Natural killer cell (primary cell): Measurements from ENCODE around the gene PPP6R1. TPM values are rescaled to one million over a fixed set of nuclear protein-coding genes. Genes with fewer than 3 reads are reported as not detected.
A peak's percentile ranks its signal among the peaks of the same experiment; 100 is the strongest.

Experiments used
- ATAC-seq, 3 donors: fragments of 150-1000 bp in 2 of 3; fragments of 200-7000 bp in 1 of 3; cut with Tn5 transposase; 1 replicate in 1 of 3; 2 replicates in 2 of 3; pipeline ENCODE4 v1.10.0; 2021; ENCODE audit warnings: mild to moderate bottlenecking in 2 of 3, moderate library complexity in 2 of 3
- DNase-seq, 2 donors: peaks; one replicate each; pipeline versions ENCODE4 v3.0.0 to v3.0.0-alpha.2; 2013 to 2021; ENCODE audit warnings: mixed read lengths in 1 of 2
- H3K27ac ChIP-seq: one replicate; pipeline ENCODE4 v1.5.1; 2013; ENCODE audit warnings: mild to moderate bottlenecking, low read length
- H3K27me3 ChIP-seq: one replicate; pipeline ENCODE4 v1.6.1; 2013; ENCODE audit warnings: low read length; ENCODE audit not compliant: control insufficient read depth, insufficient read depth
- H3K36me3 ChIP-seq: one replicate; pipeline ENCODE4 v1.6.1; 2013; ENCODE audit warnings: low read length; ENCODE audit not compliant: control insufficient read depth, insufficient read depth
- H3K4me1 ChIP-seq: one replicate; pipeline ENCODE4 v1.6.1; 2013; ENCODE audit warnings: low read length; ENCODE audit not compliant: control insufficient read depth, insufficient read depth
- H3K4me3 ChIP-seq: one replicate; pipeline ENCODE4 v1.5.1; 2013; ENCODE audit warnings: low read length
- H3K9me3 ChIP-seq: one replicate; pipeline ENCODE4 v1.6.1; 2013; ENCODE audit warnings: low read length; ENCODE audit not compliant: control insufficient read depth, insufficient read depth
- H3K27ac Mint-ChIP-seq, 2 donors: one replicate each; pipeline ENCODE4 v1.8.0; 2022; ENCODE audit warnings: mild to moderate bottlenecking in 2 of 2, mixed read lengths in 2 of 2, moderate library complexity in 1 of 2
- H3K27me3 Mint-ChIP-seq, 2 donors: one replicate each; pipeline ENCODE4 v1.8.0; 2022; ENCODE audit warnings: low read depth in 2 of 2, mixed read lengths in 2 of 2
- H3K36me3 Mint-ChIP-seq: one replicate; pipeline ENCODE4 v1.8.0; 2022; ENCODE audit warnings: mixed read lengths
- H3K4me1 Mint-ChIP-seq, 2 donors: one replicate each; pipeline ENCODE4 v1.8.0; 2022; ENCODE audit warnings: mixed read lengths in 2 of 2
- H3K4me3 Mint-ChIP-seq: one replicate; pipeline ENCODE4 v1.8.0; 2022; ENCODE audit warnings: mild to moderate bottlenecking, moderate library complexity, mixed read lengths
- H3K9me3 Mint-ChIP-seq, 2 donors: one replicate each; pipeline ENCODE4 v1.8.0; 2022; ENCODE audit warnings: mixed read lengths in 2 of 2
- CTCF ChIP-seq: fragments of 200-600 bp; IDR thresholded peaks from one replicate; pipeline ENCODE4 v1.8.0; 2022; ENCODE audit warnings: antibody characterized with exemption
- WGBS: methylation state at CpG from one replicate; pipeline ENCODE4 v1.1.7; 2013; ENCODE audit warnings: missing lambda C conversion rate; ENCODE audit not compliant: insufficient coverage; 5-methylcytosine and 5-hydroxymethylcytosine counted together
- intact Hi-C: fragments of 100-400 bp; cut with micrococcal nuclease; formaldehyde crosslinking; loops from one replicate; pipeline ENCODE4 v1.14.2; 2022
- total RNA-seq, 4 donors: library from RNA; stranded (reverse); fragments of 120-200 nt in 1 of 4; gene quantifications; one replicate each; pipeline versions ENCODE4 v1.2.3 to v1.2.4, GENCODE V29; 2013 to 2022

Gene PPP6R1
- total RNA-seq, 3 donors from 2014 or later (not counting 1 experiment from before 2014, with no cell fraction given) = 252 to 275 (median 260) TPM

DNA sequence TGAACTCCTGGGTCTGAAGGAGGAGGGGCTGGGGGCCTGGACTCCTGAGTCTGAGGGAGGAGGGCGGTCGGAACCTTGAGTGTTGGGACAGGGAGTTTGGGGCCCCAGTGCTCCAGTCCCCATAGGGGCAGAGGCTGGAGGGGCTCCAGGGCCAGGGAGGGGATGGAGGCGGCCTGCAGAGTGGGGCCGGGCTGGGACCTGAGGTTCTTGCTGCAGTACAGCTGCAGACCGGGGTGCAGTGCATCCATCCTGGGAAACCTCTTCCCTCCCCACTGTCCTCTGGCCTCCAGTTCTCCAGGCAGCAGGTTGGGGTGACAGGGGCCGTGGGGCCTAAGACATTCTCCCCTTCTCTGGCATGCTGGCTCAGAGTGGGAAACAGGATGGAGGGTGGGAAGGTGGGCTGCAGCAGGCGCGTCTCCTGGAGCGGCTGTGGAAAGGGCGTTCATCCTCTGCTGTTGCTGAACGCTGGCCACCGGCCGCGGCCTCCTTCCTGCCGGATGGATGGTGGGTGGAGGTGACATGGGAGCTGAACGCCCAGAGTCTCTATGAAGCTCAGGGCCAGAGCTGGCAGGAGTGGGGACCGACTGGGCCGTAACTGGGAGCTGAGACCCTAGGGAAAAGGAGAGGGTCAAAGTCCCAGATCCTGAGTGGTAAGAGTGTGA, 26.5 kb upstream of the PPP6R1 start:
- peak overlapping the region; percentile 35 for H3K4me3 Mint-ChIP-seq
- DNase-seq (no peak), ATAC-seq (no peak)
- 84% methylated on average over 18 of the region's 18 CpGs for WGBS
- H3K4me1 Mint-ChIP-seq = peaks cover 17 to 21% of the 10 kb centered on the region in 2 donors
- no peaks in the 10 kb centered on the region for H3K36me3 ChIP-seq
- no peaks in the 10 kb centered on the region for H3K36me3 Mint-ChIP-seq
- peak overlapping the region in 1 of 2 donors; percentile 71 for H3K27ac Mint-ChIP-seq
- H3K27ac ChIP-seq = no peak overlapping the region
- no peaks in the 10 kb centered on the region for H3K9me3 ChIP-seq
- intact Hi-C loops = no loop called here
- no peaks in the 10 kb centered on the region for H3K27me3 ChIP-seq
- H3K4me1 ChIP-seq = peaks cover 12% of the 10 kb centered on the region
- H3K4me3 ChIP-seq = no peak overlapping the region
- H3K27me3 Mint-ChIP-seq = peaks cover 0 to 7% of the 10 kb centered on the region in 2 donors
- H3K9me3 Mint-ChIP-seq = no peaks in the 10 kb centered on the region
- TF ChIP-seq CTCF = no peak

- DNase-seq (no peak), ATAC-seq (no peak)
- WGBS = 79% methylated on average over 7 of the region's 16 CpGs
- H3K27me3 ChIP-seq = no peaks in the 10 kb centered on the region
- H3K36me3 ChIP-seq = no peaks in the 10 kb centered on the region
- no peak for TF ChIP-seq CTCF
- Mint-ChIP-seq H3K4me1 (peaks cover 25 to 28% of the 10 kb centered on the region in 2 donors), H3K27me3 (peaks cover 0 to 7% of the 10 kb centered on the region in 2 donors), H3K4me3 (peak overlapping the region; percentile 35), H3K36me3 (no peaks in the 10 kb centered on the region), H3K9me3 (no peaks in the 10 kb centered on the region), H3K27ac (peak overlapping the region in 1 of 2 donors; percentile 71)
- peaks cover 17% of the 10 kb centered on the region for H3K4me1 ChIP-seq
- intact Hi-C loops = no loop called here
- no peaks in the 10 kb centered on the region for H3K9me3 ChIP-seq
- H3K27ac ChIP-seq = no peak overlapping the region
- H3K4me3 ChIP-seq = no peak overlapping the region
Measured at GRCh38 chr19:55284405-55285058, 25.7 kb upstream of the PPP6R1 start.

DNA sequence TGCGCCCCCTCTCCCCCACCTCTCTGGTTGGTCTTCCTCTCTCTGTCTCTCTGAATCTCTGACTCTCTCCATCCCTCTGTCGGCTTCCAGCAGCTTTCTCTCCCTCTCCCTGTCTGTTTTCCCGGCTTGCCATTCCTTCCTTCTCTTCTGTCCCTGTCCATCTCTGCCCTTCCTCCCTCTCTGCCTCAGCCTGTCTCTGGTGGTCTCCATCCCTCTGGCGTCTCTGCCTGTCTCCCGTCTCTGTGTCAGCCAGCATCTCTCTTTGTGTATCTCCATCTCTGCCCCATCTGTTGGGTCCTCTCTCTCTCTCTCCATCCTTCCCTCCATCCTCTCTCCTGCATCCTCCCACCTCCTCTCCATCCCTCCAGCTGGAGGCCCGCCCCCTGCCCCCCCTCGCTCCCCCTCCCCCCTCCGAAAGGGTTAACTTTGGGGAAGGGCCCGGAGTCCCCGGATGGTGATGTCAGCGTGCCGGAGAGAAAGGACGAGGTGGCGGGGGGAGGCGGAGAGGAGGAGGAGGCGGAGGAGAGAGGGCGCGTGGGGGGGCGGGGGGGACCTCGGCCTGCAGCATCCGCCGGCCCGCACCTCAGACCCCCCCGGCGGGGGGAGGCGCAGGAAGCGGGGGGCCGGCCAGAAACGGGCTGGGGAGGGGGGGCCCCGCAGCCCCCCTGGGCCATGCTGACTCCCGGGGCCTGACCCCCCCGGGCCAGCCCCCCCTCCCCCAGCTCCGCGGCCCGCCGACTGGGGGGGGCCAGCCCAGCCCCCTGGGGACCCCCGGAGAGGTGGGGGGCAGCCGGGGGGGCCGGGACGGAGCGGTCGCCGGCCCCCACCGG, 24.9 kb upstream of the PPP6R1 start, which contains the start of gene BRSK1:
Gene BRSK1, plus strand, starts transcription at position 450 of the 830 bp plus-strand sequence. CDS start 446 bp downstream, outside the sequence.
- Mint-ChIP-seq H3K4me1 (peaks cover 28 to 32% of the 10 kb centered on the region in 2 donors), H3K9me3 (no peaks in the 10 kb centered on the region), H3K27me3 (peaks cover 0 to 7% of the 10 kb centered on the region in 2 donors), H3K27ac (peak within 1 kb of the TSS; percentile 32 to 71), H3K4me3 (peak within 1 kb of the TSS; percentile 69), H3K36me3 (no peaks in the 10 kb centered on the region)
- peaks cover 23% of the 10 kb centered on the region for H3K4me1 ChIP-seq
- WGBS = 13% methylated on average over 27 of the region's 44 CpGs
- H3K27ac ChIP-seq = no peak within 1 kb of the TSS
- intact Hi-C loops = no loop called here
- TF ChIP-seq CTCF = no peak
- ATAC-seq (no peak), DNase-seq (peak; percentile 31 to 67)
- no peaks in the 10 kb centered on the region for H3K36me3 ChIP-seq
- no peaks in the 10 kb centered on the region for H3K9me3 ChIP-seq
- no peak within 1 kb of the TSS for H3K4me3 ChIP-seq
- H3K27me3 ChIP-seq = no peaks in the 10 kb centered on the region
